ENCODE measurements around the gene EPN3. TPM values are rescaled to one million over a fixed set of nuclear protein-coding genes. Genes with fewer than 3 reads are reported as not detected.

The EPN3 gene
- polyA plus RNA-seq, 1 donor from 2014 or later: not detected

- no peaks in the 10 kb centered on the region for H3K36me3 ChIP-seq (ENCODE audit: insufficient read depth, low read length)
- no peak overlapping the region for H3K27ac ChIP-seq (ENCODE audit: low read length)
- no peak overlapping the region for H3K4me2 ChIP-seq (ENCODE audit: low read length)
- no peak for TF ChIP-seq RAD21 (conservative IDR thresholded peaks at IDR 0.05)
- TF ChIP-seq SMC3 (conservative IDR thresholded peaks at IDR 0.05; ENCODE audit: poor library complexity): no peak
- TF ChIP-seq POLR2AphosphoS5 (IDR thresholded peaks at IDR 0.05): no peak
- TF ChIP-seq TAF1 (IDR thresholded peaks at IDR 0.05; ENCODE audit: low read depth): no peak
- TF ChIP-seq EZH2 (IDR thresholded peaks at IDR 0.05; ENCODE audit: borderline replicate concordance, insufficient read depth, low read length, poor library complexity, severe bottlenecking): no peak
- no peaks in the 10 kb centered on the region for H3K9me2 ChIP-seq (ENCODE audit: insufficient read depth, low read length)
- H3K79me2 ChIP-seq (replicated peaks; ENCODE audit: insufficient read depth, low read length): no peaks in the 10 kb centered on the region
- no peak overlapping the region for H3K4me3 ChIP-seq (ENCODE audit: low read length)
- H3K9me3 ChIP-seq (ENCODE audit: low read length): no peaks in the 10 kb centered on the region
- no peaks in the 10 kb centered on the region for H3F3A ChIP-seq (ENCODE audit: insufficient read depth, low read length, poor library complexity, severe bottlenecking)
- H2AFZ ChIP-seq (ENCODE audit: low read depth, low read length): no peak overlapping the region
- H4K20me1 ChIP-seq (ENCODE audit: insufficient read depth): no peaks in the 10 kb centered on the region
- peaks cover 24% of the 10 kb centered on the region for H3K27me3 ChIP-seq (ENCODE audit: insufficient read depth, low read depth, low read length)
- H3K9ac ChIP-seq (ENCODE audit: low read length): no peak overlapping the region
These were observed 2.4 kb downstream of the EPN3 start for GRCh38 chr17:50534979-50535326.

GRCh38 chr17:50535407-50535806, 2.9 kb downstream of the EPN3 start:
- no peak overlapping the region for H3K4me3 ChIP-seq (ENCODE audit: low read length)
- H3K27me3 ChIP-seq (ENCODE audit: insufficient read depth, low read depth, low read length): peaks cover 24% of the 10 kb centered on the region
- no peaks in the 10 kb centered on the region for H3K36me3 ChIP-seq (ENCODE audit: insufficient read depth, low read length)
- H4K20me1 ChIP-seq (ENCODE audit: insufficient read depth): no peaks in the 10 kb centered on the region
- H2AFZ ChIP-seq (ENCODE audit: low read depth, low read length): no peak overlapping the region
- H3K27ac ChIP-seq (ENCODE audit: low read length): no peak overlapping the region
- H3K79me2 ChIP-seq (replicated peaks; ENCODE audit: insufficient read depth, low read length): no peaks in the 10 kb centered on the region
- no peaks in the 10 kb centered on the region for H3K9me2 ChIP-seq (ENCODE audit: insufficient read depth, low read length)
- no peaks in the 10 kb centered on the region for H3K9me3 ChIP-seq (ENCODE audit: low read length)
- no peak overlapping the region for H3K4me2 ChIP-seq (ENCODE audit: low read length)
- no peak overlapping the region for H3K9ac ChIP-seq (ENCODE audit: low read length)
- H3F3A ChIP-seq (ENCODE audit: insufficient read depth, low read length, poor library complexity, severe bottlenecking): no peaks in the 10 kb centered on the region
- TF ChIP-seq SMC3 (conservative IDR thresholded peaks at IDR 0.05; ENCODE audit: poor library complexity): no peak
- TF ChIP-seq REST (IDR thresholded peaks at IDR 0.05; ENCODE audit: borderline replicate concordance): no peak
- TF ChIP-seq TAF1 (IDR thresholded peaks at IDR 0.05; ENCODE audit: low read depth): no peak
- no peak for TF ChIP-seq EP300 (conservative IDR thresholded peaks at IDR 0.05; ENCODE audit: poor library complexity, severe bottlenecking)
- no peak for TF ChIP-seq CTCF (IDR thresholded peaks at IDR 0.05; ENCODE audit: poor library complexity, severe bottlenecking)
- no peak for TF ChIP-seq RAD21 (conservative IDR thresholded peaks at IDR 0.05)
- no peak for TF ChIP-seq POLR2AphosphoS5 (IDR thresholded peaks at IDR 0.05)
- TF ChIP-seq EZH2 (IDR thresholded peaks at IDR 0.05; ENCODE audit: borderline replicate concordance, insufficient read depth, low read length, poor library complexity, severe bottlenecking): no peak
- TF ChIP-seq MXI1 (conservative IDR thresholded peaks at IDR 0.05; ENCODE audit: poor library complexity, severe bottlenecking): no peak
